Measurements from ENCODE around the gene FMO1. TPM values are rescaled to one million over a fixed set of nuclear protein-coding genes. Genes with fewer than 3 reads are reported as not detected.

The FMO1 gene
- total RNA-seq, 1 experiment from 2014 or later = not detected

GRCh38 chr1:171221665-171222591 lies 26.4 kb upstream of the FMO1 start (continued):
- no peak for TF ChIP-seq REST (IDR thresholded peaks at IDR 0.05; ENCODE audit: low read depth)
- no peak for TF ChIP-seq EZH2 (IDR thresholded peaks at IDR 0.05)

GRCh38 chr1:171222936-171223335 lies 25.4 kb upstream of the FMO1 start:
- H3K9ac ChIP-seq (ENCODE audit: low read length) = no peak overlapping the region
- H3K4me2 ChIP-seq (ENCODE audit: low read length) = no peak overlapping the region
- no peak overlapping the region for H3K4me3 ChIP-seq (replicated peaks in 1 of 2; ENCODE audit: low read depth in 1 of 2, low read length in 2 of 2)
- ChIA-PET POLR2A (no interaction called here), RAD21 (ENCODE audit: low non-redundant PET in 1 of 2, low total read pairs in 2 of 2, uncharacterized antibody in 2 of 2, unreplicated experiment in 2 of 2) (no interaction called here), CTCF (no interaction called here)
- no peaks in the 10 kb centered on the region for H3K9me2 ChIP-seq (ENCODE audit: insufficient read depth)
- no TSS peak for BruUV-seq (replicated peaks)
- H3K27ac ChIP-seq (ENCODE audit: low read depth, low read length) = no peak overlapping the region
- no peaks in the 10 kb centered on the region for H3K36me3 ChIP-seq (ENCODE audit: control insufficient read depth in 1 of 2, insufficient read depth in 2 of 2, low read length in 2 of 2)
- no peaks in the 10 kb centered on the region for H3K27me3 ChIP-seq (ENCODE audit: insufficient read depth, low read length)
- DNase-seq (ENCODE audit: low read depth, low spot score) (no peak), ATAC-seq (no peak)
- intact Hi-C loops (cut with micrococcal nuclease) = loop anchor here (10.0 kb wide), 1 partner anchor 538 kb away; no protein-coding TSS in a partner anchor
- TF ChIP-seq SRF (IDR thresholded peaks at IDR 0.05; ENCODE audit: low read depth) = no peak
- TF ChIP-seq REST (IDR thresholded peaks at IDR 0.05; ENCODE audit: low read depth) = no peak
- TF ChIP-seq TCF7L2 (IDR thresholded peaks at IDR 0.05; ENCODE audit: borderline replicate concordance, extremely low read depth, insufficient read depth, insufficient read length) = no peak
- no peak for TF ChIP-seq CTCF (IDR thresholded peaks at IDR 0.05 in 2 of 3, conservative IDR thresholded peaks at IDR 0.05 in 1 of 3; ENCODE audit: borderline replicate concordance in 1 of 3, insufficient read depth in 1 of 3, low read depth in 2 of 3, low read length in 2 of 3)
- TF ChIP-seq ZFX (IDR thresholded peaks at IDR 0.05) = no peak
- TF ChIP-seq EGR1 (IDR thresholded peaks at IDR 0.05; ENCODE audit: low read depth) = no peak
- TF ChIP-seq ZBTB33 (IDR thresholded peaks at IDR 0.05; ENCODE audit: extremely low read depth, insufficient replicate concordance, low read length) = no peak
- no peak for TF ChIP-seq CEBPB (IDR thresholded peaks at IDR 0.05; ENCODE audit: low read depth)
- no peaks in the 10 kb centered on the region for H3K79me2 ChIP-seq (ENCODE audit: insufficient read depth, low read length)
- no peaks in the 10 kb centered on the region for H4K20me1 ChIP-seq (ENCODE audit: insufficient read depth)
- no peaks in the 10 kb centered on the region for H3K9me3 ChIP-seq (ENCODE audit: control insufficient read depth in 1 of 2, insufficient read depth in 1 of 2, low read depth in 1 of 2, low read length in 2 of 2)
- H2AFZ ChIP-seq (ENCODE audit: low read depth, low read length, poor library complexity, severe bottlenecking) = no peak overlapping the region
- no peaks in the 10 kb centered on the region for H3K4me1 ChIP-seq (ENCODE audit: control insufficient read depth in 1 of 2, insufficient read depth in 2 of 2, low read length in 2 of 2)

Data from HCT116 (cell line).